SKM-1 (cell line): ENCODE measurements around the gene HNRNPF.
A peak's percentile ranks its signal among the peaks of the same experiment; 100 is the strongest.

Source experiments
- DNase-seq: peaks from one replicate; lab custom pipeline; 2025; ENCODE audit not compliant: unreplicated experiment; lab: John Stamatoyannopoulos, UW

Gene HNRNPF

GRCh38 chr10:43380610-43381222 lies 28.3 kb downstream of the HNRNPF start:
- no peak for DNase-seq

- DNase-seq: no peak
Observed at GRCh38 chr10:43377424-43377883, 31.5 kb downstream of the HNRNPF start.

GRCh38 chr10:43376828-43377423 lies 32.1 kb downstream of the HNRNPF start:
- no peak for DNase-seq

- DNase-seq: no peak
Observed at GRCh38 chr10:43376046-43376635, 32.8 kb downstream of the HNRNPF start.

GRCh38 chr10:43375401-43376020 lies 33.5 kb downstream of the HNRNPF start:
- no peak for DNase-seq

GRCh38 chr10:43374194-43374593 lies 34.8 kb downstream of the HNRNPF start:
- DNase-seq: no peak

- DNase-seq: no peak
Observed at GRCh38 chr10:43373461-43373860, 35.5 kb downstream of the HNRNPF start.

GRCh38 chr10:43372765-43373361 lies 36.1 kb downstream of the HNRNPF start:
- no peak for DNase-seq

GRCh38 chr10:43371418-43371817 lies 37.6 kb downstream of the HNRNPF start, which contains the start of gene FXYD4:
Gene FXYD4, plus strand, starts transcription at chr10:43371636. Its CDS starts 2,111 bp downstream, at chr10:43373747.
- DNase-seq: no peak

- DNase-seq: no peak
Observed at GRCh38 chr10:43370671-43371215, 38.2 kb downstream of the HNRNPF start.

- no peak for DNase-seq
Observed at GRCh38 chr10:43369921-43370320, 39.1 kb downstream of the HNRNPF start.

- no peak for DNase-seq
Observed at GRCh38 chr10:43365001-43365400, 44.0 kb downstream of the HNRNPF start.

- peak; percentile 33 for DNase-seq
Observed at GRCh38 chr10:43362191-43362839, 46.7 kb downstream of the HNRNPF start.

GRCh38 chr10:43361547-43362190 lies 47.3 kb downstream of the HNRNPF start:
- no peak for DNase-seq

- DNase-seq: no peak
Observed at GRCh38 chr10:43360086-43360485, 48.9 kb downstream of the HNRNPF start.

- DNase-seq: no peak
Observed at GRCh38 chr10:43355749-43356371, 53.1 kb downstream of the HNRNPF start.

- no peak for DNase-seq
Observed at GRCh38 chr10:43354879-43355380, 54.1 kb downstream of the HNRNPF start.

- DNase-seq: no peak
Observed at GRCh38 chr10:43354330-43354635, 54.7 kb downstream of the HNRNPF start.

- DNase-seq: no peak
Observed at GRCh38 chr10:43353495-43354329, 55.3 kb downstream of the HNRNPF start.
